HL-60/S4 (cell line): ENCODE data around the gene OR8A1.

Experiments
- in situ Hi-C: fragments of 300-500 bp; cut with MboI; formaldehyde crosslinking; loops from 2 replicates; pipeline ENCODE4 v1.14.3; 2022; ENCODE audit warnings: low sequenced_read_pairs

Gene OR8A1

GRCh38 chr11:124569697-124570096 is at the start of gene OR8A1:
Gene OR8A1 (plus strand): TSS chr11:124569997. CDS start chr11:124570120, 123 bp downstream.
- in situ Hi-C loops: no loop called here

DNA sequence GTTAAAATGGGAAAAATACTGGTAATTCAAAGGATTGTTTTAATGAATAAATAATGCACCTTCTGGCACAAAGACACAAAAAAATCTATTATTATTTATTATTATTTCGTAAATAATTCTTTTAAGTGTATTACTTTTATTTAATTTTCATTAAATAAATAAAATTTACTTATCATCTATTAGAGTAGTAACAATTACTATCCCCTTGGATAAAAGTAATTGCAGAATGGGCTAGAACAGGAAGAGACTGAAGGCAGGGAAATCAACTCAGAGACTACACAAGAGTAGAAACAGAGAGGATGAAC is 49.3 kb upstream of the OR8A1 start:
- in situ Hi-C loops: no loop called here

DNA sequence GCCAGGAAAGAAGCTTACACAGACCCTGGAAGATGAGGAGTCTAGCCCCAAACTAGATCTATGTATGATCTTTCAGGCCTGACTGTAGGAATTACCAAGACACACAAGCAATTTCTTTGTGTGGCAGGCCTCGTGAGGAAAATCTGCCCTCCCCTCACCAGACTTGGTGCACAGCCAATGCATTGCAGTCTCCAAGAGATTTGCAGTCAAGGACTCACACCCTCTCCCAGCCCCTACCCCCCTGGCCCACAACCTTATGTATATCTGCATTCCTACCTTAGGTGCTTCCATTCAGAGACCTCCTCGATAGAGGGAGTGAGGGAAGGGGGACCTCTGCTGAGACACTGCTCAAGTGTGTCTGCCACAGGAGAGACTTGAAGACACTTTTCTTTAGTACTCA is 36.2 kb upstream of the OR8A1 start:
- in situ Hi-C loops: no loop called here

DNA sequence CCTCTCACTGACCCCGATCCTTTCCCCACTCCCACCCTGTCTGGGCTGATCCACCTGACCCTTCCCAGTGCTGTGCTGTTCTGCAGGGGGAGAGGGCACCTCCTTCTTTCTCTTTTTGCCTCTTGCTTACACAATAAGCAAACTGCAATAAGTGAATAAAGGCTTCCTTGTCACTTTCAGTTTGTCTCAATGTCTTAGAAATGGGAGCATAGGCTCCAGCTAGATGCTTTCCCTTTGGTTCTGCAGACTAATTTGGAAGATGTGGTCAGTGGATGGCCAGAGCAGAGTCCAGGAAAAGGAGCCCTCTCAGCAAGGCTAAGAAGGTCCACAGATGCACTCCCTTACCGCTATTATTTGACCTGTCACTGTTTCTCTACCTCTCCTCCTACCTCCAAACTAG is 35.7 kb upstream of the OR8A1 start:
- in situ Hi-C loops: no loop called here

- in situ Hi-C loops: no loop called here
Measured at GRCh38 chr11:124535552-124536232, 34.1 kb upstream of the OR8A1 start.

DNA sequence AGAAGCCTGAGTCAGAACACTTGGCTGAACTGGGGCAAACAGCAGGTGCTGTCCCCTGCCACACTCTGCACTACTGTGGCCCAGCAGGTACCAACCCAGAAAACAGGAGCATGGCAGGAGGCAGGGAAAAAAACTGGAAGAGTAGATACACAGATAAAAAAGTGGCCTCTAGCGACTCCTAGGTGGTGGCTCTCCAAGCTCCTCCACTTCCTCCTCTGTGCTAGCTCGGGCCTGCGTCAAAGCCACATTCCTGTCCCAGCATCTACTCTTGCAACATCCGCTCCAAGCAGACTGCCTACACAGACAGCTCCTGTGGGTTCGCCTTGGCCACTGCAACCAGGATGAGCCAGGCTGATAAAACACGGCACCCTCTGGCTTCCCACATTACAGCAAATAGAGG is 33.3 kb upstream of the OR8A1 start:
- in situ Hi-C loops: no loop called here

- in situ Hi-C loops: no loop called here
Measured at GRCh38 chr11:124538019-124538418, 31.8 kb upstream of the OR8A1 start.

DNA sequence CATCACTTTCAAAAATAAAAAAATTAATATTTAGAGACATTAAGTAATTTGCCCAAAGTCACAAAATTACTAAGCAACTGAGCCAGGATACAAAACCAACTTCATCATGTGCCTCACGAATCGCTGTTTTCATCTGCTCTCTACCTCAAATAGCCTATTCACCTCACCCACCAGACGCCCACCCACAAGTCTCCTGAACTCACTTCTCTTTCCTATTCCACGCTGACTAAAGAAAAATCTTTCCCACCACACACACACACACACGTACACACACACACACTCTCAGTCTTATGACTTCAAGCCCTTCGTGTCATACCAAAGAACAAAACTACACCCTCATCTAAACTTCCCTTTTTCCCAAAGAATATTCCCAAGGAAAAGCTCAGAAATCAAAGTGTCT is 28.6 kb upstream of the OR8A1 start:
- in situ Hi-C loops: no loop called here

DNA sequence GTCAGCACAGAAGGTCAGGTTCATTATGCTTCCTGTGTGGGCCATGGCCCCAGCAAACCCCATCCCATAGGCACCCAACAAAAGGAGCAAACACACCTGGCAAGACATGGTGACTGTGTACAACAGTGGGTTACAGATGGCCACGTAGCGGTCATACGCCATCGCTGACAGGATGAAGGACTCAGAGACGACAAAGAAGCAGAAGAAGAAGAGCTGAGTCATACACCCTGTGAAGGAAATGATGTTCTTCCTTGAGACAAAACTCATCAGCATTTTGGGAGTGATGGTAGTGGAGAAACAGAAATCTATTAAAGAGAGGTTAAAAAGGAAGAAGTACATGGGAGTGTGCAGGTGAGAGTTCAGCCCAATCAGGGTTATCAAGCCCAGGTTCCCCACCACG is 26.7 kb upstream of the OR8A1 start:
- in situ Hi-C loops: no loop called here

- in situ Hi-C loops: no loop called here
Measured at GRCh38 chr11:124543554-124543953, 26.2 kb upstream of the OR8A1 start, which contains the start of gene OR8B12. Gene OR8B12 (minus strand): TSS chr11:124543654. CDS start chr11:124543654, 0 bp downstream.

- in situ Hi-C loops: no loop called here
Measured at GRCh38 chr11:124551189-124551588, 18.6 kb upstream of the OR8A1 start.

DNA sequence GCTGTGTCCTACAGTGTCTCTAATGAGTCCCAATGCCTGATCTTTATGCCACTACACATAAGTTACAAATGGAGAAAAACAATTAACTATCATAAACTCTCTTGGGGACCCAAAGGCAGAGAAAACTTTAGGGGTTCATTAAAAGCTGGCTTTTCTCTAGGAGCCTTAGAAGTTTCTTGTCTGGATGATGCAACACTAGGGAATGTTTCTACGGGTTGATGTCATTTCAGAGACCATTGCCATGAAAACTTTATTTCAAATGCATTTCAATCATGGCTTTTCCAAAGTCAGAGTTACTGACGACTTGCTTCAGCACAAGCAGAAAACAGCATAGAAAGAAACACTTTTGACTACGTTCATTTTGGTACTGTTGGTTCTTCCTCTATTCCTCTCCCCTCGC is 17.8 kb upstream of the OR8A1 start:
- in situ Hi-C loops: no loop called here

DNA sequence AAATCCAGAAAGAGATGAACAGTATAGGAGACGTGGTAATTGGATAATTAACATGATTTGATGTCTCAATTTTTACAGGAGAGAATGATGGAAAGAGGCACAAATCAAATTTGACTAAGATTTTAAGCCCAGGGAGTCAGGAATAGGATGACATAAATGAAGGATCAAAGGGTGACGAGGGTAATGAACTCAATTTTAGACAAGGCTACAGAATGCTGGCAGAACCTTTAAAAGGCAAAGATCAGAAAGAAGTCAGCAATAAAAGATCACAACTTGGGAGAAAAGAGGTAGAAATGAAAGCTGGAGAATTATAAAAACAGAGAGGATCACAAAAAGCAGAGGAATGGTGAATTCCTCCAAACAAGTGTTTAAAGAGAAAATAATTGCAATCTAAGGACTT is 13.0 kb upstream of the OR8A1 start:
- in situ Hi-C loops: no loop called here

DNA sequence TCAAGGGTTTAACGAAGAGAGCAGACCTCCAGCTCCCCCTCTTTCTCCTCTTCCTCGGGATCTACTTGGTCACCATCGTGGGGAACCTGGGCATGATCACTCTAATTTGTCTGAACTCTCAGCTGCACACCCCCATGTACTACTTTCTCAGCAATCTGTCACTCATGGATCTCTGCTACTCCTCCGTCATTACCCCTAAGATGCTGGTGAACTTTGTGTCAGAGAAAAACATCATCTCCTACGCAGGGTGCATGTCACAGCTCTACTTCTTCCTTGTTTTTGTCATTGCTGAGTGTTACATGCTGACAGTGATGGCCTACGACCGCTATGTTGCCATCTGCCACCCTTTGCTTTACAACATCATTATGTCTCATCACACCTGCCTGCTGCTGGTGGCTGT is 363 bp downstream of the OR8A1 start:
- in situ Hi-C loops: no loop called here

DNA sequence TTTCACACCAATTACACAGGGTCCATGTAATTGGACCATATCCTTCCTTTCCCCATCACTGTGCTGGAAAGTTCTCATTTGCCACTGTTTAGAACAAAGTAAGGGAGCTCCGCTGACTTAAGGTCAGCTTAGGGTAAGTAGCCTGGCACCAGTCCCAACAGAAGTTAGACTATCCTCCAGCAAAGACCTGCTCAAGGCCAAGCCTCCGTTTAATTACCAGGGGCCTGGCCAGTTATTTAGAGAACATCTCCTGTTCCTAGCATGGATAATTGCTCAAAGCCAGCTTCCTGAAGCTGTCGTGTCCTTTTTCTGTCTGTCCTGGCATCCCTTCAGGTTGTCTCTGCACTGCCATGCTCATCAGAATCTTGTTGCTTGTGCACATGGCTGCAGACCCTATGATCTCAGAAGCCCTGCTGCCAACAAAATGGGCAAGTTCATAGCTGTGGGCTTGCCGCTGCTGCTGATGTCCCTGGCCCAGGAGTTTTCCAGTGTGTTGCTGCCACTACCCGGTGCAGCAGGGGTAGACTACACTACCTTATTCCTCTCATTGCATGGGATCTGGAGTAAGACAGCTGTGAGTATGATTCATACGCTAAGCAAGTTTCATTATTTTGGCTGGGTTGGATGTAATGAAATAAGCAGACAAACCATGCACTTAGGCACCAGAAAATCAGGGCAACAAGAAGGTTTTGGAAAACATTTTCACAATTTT is 8.1 kb downstream of the OR8A1 start:
- in situ Hi-C loops: no loop called here

DNA sequence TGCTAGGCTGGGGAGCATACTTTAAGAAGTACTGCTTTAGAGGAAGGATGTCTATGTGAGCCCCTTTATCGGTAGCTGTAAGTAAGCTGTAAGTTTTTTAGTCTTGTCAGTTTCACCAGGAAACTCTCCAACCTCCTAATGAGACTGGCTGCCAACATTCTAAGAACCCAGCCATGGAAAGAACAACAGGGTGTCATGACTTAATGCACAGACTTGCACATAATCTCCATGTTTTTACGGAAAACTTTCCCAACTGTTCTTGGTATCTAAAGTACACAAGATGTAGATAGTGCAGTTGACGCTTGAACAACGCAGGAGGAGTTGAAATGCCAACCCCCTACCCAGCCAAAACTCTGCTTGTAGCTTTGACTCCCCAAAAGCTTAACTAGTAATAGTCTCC is 9.0 kb downstream of the OR8A1 start:
- in situ Hi-C loops: no loop called here

DNA sequence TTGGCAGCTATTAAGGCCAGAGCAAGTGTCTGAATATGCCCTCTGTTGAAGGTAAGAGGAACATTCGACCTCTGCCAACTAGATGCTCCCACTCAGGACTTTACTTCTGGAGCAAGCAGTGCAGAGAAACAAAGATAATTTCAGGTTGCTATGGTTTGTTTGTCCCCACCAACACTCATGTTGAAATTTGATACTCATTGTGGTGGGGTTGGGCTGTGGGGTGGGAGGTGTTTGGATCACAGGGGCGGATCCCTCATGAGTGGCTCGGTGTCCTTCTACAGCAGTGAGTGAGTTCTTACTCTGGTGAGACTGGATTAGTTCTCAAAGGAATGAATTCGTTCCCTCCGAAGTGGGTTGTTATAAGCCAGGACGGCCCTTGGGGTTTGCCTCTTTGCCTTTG is 12.0 kb downstream of the OR8A1 start:
- in situ Hi-C loops: loop anchor here (10.0 kb wide), 1 partner anchor 167 kb away; no protein-coding TSS in a partner anchor

GRCh38 chr11:124582565-124582964 is 12.8 kb downstream of the OR8A1 start:
- in situ Hi-C loops: loop anchor here (10.0 kb wide), 1 partner anchor 168 kb away; no protein-coding TSS in a partner anchor

- in situ Hi-C loops: loop anchor here (10.0 kb wide), 1 partner anchor 169 kb away; no protein-coding TSS in a partner anchor
Measured at GRCh38 chr11:124583781-124584180, 14.0 kb downstream of the OR8A1 start.

GRCh38 chr11:124584681-124585372 is 15.0 kb downstream of the OR8A1 start:
- in situ Hi-C loops: loop anchor here (10.0 kb wide), 1 partner anchor 170 kb away; no protein-coding TSS in a partner anchor

DNA sequence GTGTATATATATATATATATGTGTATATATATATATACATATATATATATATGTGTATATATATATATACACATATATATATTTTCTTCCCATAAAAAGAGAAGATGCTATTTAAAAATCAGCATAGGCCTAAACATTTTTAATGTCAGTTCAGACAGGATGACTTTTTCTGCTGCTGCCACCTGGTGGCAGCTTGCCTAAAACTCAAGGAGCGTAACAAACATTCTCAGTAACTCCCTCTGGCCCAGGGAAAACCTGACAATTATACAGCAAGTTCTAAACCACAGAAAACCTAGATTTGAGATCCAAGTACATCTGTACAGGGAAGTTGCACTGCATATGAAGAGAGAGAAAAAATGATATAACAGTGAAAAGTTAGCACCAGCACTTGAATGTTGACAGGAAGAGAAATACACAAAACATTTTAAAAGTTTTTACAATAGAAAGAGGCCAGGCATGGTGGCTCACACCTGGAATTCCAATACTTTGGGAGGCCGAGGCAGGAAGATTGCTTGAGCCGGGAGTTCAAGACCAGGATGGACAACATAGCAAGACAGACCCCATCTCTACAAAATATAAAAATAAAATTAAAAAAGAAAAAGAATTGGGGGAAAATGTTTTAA is 16.6 kb downstream of the OR8A1 start:
- in situ Hi-C loops: loop anchor here (10.0 kb wide), 1 partner anchor 172 kb away; no protein-coding TSS in a partner anchor
